ENCODE data around the gene LGALS3. TPM values are rescaled to one million over a fixed set of nuclear protein-coding genes. Genes with fewer than 3 reads are reported as not detected.
A peak's percentile ranks its signal among the peaks of the same experiment; 100 is the strongest.
"Not testable (repeated sequence)": the region's sequence is repeated elsewhere in the genome, so short reads cannot be mapped to it uniquely, and the experiment has no call there.

LGALS3 gene
- total RNA-seq: 241 TPM
- long read RNA-seq, transcript LGALS3-201 (6 exons, 1,146 nt): major isoform, 268 of 319 reads
- long read RNA-seq, transcript LGALS3-207 (4 exons, 1,734 nt): minor isoform, 12 of 319 reads
- long read RNA-seq, partial matches to known transcripts: 8 of 319 reads
- long read RNA-seq, other reads (novel, unspliced or antisense): 31 of 319 reads

DNA sequence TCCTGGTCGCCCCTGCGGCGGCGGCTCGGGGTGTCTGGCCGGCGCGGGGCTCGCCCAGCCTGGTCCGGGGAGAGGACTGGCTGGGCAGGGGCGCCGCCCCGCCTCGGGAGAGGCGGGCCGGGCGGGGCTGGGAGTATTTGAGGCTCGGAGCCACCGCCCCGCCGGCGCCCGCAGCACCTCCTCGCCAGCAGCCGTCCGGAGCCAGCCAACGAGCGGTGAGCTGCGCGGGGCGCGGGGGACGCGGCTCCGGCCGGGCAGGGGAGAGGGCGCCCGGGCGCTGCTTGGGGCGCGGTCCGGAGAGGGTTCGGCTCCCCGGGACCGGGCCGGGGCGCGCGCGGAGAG lies at the start of gene LGALS3:
TSS of gene LGALS3 (plus strand) at position 167 of the 342 bp plus-strand sequence. CDS start 8,122 bp downstream, outside the sequence.
- DNase-seq (ENCODE audit: low spot score): peak; percentile 93

DNA sequence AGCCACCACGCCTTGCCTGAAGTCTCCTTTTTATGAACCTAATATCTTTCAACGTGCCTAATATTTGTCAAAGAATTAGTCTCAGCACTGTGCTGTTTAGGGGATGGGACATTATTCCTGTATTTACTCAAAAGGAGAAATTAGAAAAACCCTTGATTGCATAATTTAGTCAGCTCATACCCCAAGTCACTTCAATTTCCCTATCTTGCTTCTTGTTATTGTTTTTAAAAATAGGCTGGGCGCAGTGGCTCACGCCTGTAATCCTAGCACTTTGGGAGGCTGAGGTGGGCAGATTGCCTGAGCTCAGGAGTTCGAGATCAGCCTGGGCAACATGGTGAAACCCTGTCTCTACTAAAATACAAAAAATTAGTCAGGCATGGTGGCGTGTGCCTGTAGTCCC lies 49.1 kb upstream of the LGALS3 start:
- not testable (repeated sequence) for DNase-seq (ENCODE audit: low spot score)

DNA sequence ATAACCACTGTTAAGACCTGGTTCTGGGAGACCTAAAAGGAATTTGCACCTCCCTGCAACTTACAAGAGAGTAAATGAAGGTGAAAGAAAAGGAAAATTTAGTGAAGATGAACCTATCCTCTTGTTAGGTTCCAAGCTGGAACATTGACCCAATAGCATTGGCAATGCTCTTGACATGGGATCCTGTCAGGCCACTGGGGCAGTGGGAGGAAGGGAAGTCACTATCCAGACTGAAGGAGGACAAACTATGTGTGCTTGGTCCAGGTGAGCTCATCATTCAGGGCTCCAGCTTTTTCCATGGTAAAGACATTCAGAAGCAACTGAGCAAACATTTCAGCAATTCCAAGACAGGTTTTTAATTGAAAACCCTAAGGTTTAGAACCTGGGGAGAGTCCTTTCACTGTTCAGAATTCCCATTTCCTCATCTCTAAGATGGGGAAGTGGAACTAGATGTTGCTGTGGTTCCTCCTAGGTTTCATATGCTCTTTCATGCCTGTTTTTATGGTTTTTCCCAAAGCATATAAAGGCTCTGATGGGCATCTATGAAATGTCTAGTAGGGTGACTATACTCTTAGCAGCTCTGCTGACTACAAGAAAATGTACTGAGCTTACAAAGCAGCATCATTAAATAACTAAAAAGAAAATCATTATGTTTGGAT lies 44.5 kb upstream of the LGALS3 start:
- DNase-seq (ENCODE audit: low spot score): no peak

DNA sequence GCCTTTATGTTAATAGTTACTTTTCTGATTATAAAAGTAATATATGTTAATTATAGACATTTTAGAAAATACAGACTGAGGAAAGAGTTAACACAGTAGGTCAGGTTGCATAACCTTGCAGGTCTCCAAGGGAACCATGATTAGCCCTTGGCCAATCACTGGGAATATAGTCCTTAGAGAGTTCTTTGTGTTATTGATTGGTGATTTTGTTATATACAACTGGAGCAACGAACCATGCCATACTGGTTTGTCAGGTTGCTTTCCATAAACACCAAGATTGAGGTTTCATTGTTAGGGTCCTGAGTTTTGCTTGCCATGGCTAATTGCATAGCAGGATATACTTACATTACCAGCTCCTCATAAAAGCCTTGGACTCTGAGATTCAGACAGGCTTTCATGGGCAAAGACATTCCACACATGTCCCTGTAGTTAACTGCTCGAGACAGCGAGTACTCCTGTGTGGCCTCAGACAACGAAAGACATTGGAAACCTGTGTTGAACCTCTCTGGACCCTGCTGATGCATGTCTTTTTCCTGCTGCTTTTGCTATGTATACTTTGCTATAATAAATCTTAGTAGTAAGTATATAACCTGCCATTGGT lies 43.9 kb upstream of the LGALS3 start:
- no peak for DNase-seq (ENCODE audit: low spot score)

DNA sequence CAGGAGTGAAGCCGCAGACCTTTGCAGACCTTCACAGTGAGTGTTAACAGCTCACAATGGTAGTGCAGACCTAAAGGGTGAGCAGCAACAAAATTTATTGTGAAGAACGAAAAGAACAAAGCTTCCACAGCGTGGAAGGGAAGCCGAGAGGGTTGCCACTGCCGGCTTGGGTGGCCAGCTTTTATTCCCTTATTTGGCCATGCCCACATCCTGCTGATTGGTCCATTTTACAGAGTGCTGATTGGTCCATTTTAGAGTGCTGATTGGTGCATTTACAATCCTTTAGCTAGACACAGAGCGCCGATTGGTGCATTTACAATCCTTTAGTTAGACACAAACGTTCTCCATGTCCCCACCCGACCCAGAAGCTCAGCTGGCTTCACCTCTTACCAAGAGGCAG lies 42.1 kb upstream of the LGALS3 start:
- no peak for DNase-seq (ENCODE audit: low spot score)

DNA sequence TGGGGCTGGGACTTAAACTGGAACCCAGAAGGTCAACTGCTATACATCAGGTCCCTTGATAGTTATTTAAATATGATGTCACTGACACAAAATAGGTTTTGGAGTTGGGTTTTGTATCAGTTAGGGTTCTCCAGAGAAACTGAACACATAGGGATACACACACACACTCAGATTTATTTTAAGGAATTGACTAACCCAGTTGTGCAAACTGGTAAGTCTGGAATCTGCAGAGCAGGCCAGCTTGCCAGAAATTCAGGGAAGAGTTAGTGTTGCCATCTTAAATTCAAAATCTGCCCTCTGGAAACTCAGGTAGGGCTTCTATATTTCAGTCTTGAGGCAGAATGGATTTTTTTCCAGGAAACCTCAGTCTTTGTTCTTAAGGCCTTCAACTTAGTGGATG lies 40.7 kb upstream of the LGALS3 start:
- DNase-seq (ENCODE audit: low spot score): no peak

DNA sequence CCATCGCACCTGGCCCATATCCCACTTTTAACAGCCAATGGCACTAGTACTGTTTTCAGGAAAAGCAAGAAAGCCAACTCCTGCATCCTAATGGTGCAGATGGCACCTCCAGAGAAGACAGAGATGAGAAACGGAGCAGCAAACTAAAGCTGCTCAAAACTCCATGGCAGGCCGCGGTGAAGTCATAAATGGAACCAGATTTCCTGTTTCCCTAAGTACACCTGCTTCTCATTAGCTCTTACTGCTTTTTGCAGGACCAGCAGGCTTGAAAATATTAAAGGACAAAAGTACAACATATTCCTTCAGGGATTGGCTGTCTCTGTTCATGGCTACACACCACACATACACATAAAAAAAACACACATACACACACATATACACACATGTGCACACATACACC lies 36.7 kb upstream of the LGALS3 start:
- peak; percentile 20 for DNase-seq (ENCODE audit: low spot score)

DNA sequence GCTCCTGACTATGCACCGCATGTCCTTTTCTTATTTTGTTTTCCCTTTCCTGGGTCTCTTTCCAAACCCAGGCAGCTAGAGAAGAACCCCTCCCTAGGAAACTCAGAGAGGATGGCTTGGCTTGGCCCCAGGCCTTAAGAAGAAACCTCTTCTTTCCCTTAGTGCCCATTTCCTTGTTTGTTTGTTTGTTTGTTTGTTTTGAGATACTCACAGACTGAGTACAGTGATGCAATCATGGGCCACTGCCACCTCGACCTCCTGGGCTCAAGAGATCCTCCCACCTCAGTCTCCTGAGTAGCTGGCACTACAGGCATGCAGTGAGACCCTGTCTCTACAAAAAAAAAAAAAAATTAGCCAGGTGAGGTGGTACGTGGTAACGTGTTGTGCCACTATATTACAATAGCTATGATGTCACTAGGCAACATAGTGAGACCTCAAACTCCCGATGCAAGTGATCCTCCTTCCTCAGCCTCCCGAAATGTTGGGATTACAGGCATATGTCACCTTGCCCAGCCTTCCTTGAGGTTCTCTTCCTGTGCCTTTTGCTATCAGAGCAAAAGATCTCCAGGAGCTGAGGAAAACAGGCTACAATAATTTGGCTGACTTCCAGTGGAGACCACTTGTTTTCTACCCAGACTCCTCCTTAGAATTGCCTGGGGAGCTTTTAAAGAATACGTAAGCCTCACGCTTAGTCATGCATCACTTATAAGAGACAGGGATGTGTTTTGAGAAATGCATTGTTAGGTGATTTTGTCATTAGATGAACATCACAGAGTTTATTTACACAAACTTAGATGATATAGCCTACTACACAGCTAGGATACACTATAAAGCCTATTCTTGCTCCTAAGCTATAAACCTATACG lies 34.5 kb upstream of the LGALS3 start:
- DNase-seq (ENCODE audit: low spot score): peak; percentile 22

DNA sequence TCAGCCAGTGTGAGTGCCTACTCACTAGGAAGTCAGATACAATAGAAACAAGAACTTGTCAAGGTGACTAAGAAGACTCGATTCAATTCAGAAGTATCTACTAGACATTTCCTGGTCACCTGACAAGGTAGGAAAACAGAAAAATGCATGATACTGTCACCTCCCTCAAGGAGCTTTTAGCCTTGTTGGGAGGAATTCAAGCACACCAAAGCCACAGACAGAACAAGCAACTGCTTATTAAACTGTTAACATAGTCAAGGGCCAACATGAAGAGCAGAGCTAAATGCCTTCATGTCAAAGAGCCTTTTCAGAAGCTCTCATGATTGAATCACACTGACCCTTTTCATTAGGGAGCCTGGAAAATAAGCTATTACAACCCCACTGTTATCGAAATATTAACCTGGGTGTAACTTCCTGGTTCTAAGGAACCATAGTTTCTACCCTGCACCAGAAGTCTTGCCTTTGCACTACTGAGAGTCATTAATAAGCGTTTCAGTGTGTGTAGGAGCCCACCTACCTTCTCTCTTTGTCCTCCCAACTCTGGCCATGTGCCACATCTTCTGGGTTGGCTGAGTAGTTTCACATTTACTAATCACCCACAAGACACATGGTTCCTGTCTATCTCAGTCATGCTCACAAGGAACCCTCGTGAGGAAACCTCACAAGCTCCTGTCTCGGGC lies 31.0 kb upstream of the LGALS3 start:
- DNase-seq (ENCODE audit: low spot score): no peak

DNA sequence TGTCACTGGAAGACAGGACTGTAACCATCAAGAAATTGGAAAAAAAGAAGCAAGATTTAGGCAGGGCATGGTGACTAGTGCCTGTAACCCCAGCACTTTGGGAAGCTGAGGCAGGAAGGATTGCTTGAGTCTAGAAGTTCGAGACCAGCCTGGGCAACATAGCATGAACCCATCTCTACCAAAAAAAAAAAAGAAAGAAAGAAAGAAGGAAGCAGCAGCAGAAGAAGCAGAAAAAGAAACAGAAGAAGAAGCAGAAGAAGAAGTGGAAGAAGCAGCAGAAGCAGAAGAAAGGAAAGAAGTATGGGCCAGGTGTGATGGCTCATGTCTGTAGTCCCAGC lies 30.5 kb upstream of the LGALS3 start:
- DNase-seq (ENCODE audit: low spot score): no peak

DNA sequence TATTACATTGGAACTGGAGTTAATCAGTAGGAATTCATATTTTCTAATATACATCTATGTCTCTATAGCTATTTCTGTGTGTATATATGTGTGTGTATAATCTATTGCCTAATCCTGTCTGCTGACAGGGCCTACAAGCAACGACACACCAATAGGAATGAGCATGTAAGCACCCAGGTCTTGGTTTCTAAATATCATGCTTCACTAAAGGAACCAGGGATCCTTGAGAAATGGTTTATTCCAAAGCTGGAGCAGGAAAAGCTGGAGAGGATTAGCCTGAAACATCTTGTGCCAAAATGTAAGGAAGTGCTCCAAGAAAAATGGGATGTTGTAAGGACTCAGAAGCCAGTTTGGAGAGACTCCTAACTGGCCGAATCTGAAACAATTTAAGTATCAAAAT lies 29.3 kb upstream of the LGALS3 start:
- DNase-seq (ENCODE audit: low spot score): no peak

DNA sequence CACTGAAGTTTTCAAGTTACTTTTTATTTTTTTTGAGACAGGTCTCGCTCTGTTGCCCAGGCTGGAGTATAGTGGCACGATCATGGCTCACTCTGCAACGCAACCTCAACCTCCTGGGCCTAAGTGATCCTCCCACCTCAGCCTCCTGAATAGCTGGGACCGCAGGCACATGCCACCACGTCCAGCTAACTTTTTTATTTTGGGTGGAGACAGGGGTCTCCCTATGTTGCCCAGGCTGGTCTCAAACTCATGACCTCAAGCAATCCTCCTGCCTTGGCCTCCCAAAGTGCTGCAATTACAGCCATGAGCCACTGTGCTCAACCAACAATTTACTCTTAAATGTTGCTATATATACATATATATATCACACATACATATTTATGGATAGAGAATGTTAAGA lies 27.4 kb upstream of the LGALS3 start:
- no peak for DNase-seq (ENCODE audit: low spot score)

DNA sequence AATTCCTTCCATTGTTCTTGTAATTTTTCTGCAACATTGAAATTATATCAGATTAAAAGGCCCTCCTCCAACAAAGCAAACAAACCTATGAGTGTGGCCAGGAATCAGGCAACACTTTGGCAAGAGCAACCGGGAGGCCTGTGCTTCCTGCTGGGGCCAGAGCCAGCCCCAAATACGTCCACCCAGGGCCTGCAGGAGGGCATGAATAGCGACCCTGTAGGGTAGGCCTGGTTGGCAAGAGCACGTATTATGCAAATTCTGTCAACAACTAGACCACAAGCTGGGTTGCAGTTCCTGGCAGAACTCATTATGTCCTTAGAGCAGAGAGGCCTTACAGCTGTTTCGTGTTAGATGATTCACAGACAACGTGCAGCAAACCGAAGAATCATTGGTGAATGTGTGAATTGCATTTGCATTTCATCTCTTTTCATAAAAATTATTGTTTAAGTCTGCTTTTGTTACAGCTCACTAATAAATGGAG lies 26.9 kb upstream of the LGALS3 start:
- peak; percentile 87 for DNase-seq (ENCODE audit: low spot score)

DNA sequence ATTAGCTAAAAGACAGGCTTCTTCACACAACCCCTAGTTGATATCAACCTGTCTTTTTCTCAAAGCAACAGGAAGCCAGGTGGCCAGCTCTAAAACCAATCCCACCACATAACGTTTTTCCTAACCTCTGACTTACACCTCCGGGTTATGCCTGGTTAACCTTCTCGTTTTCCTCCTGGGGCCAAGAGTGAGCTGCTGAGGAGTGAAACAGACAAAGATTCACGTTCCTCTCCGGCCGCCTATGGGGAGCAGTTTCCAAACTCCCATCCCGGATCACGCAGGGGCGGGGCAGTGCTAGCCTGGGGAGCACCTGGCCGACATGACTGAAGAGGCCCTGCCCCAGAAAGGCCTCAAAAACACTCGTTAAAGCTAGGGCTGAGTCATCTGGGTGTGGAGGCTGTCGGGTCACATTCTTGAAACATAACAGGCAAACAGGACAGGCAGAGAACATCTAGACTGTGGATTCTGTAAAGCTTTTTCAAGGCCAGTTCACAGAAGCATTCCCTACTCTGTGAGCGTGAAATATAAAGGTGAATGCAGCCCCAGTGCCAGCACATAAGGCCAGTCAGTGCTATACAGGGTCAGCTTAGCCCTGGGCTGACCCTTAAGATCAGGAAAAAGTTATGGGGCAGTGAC lies 25.9 kb upstream of the LGALS3 start:
- DNase-seq (ENCODE audit: low spot score): peak; percentile 88

DNA sequence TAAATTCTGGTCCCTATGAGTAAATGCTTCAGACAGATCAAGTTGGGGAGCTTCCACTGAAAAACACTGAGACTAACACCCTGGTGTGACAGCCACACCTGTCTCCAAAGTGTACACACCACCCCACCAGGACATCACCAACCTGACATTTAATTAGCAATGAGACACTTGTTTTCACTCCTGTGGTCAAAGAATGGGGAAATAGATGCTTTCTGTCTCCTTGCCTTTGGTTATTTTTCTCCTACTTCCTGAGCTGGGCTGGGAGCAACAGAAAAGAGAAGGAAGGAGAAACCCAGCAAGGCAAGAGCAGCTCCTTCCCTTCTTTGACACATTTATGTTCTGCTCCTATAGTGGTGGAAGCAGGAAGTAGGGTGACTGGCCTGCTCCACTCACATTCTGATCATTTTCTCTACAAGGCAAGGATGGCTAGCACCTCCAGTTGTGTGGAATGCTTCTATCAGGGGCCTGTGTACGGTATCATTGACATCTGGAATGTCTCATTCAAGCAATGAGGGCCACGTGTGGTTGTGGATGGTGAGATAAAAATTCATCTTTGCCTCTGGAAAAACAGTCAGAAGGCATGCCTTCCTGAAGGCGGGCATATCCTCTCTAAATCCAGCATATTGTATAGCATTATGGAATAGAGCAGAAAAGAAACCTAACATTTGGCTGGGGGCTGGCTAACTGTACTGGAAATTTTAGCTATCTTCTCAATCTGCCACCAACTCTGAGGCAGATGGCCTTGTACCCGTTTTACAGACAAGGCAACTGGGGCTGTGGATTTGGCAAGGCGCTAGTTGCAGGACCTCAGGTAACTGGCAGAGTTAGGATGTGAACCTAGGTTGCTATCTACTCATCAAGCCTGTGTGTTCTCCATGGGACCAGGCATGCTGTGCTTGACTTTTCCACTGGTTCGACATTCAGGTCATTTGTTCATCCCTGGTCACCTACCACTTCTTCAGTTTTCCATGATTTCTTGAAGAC lies 24.8 kb upstream of the LGALS3 start:
- DNase-seq (ENCODE audit: low spot score): peak; percentile 24

DNA sequence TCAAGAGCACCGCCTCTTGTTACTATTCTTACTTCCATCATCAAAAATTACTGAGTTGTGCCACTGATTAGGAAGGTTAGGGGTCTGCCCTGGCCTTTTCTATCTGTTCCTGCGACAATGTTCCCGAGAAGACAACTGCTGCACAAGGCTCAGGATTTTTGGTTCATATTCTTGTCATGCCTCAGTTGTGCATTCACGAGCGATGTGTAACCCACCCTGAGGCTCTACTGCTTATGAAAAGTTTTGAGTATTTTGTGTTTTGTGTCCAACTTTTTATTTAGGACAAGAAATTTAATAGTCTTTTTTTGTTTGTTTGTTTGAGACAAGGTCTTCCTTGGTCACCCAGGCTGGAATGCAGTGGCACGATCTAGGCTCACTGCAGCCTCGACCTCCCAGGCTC lies 23.1 kb upstream of the LGALS3 start:
- DNase-seq (ENCODE audit: low spot score): no peak

DNA sequence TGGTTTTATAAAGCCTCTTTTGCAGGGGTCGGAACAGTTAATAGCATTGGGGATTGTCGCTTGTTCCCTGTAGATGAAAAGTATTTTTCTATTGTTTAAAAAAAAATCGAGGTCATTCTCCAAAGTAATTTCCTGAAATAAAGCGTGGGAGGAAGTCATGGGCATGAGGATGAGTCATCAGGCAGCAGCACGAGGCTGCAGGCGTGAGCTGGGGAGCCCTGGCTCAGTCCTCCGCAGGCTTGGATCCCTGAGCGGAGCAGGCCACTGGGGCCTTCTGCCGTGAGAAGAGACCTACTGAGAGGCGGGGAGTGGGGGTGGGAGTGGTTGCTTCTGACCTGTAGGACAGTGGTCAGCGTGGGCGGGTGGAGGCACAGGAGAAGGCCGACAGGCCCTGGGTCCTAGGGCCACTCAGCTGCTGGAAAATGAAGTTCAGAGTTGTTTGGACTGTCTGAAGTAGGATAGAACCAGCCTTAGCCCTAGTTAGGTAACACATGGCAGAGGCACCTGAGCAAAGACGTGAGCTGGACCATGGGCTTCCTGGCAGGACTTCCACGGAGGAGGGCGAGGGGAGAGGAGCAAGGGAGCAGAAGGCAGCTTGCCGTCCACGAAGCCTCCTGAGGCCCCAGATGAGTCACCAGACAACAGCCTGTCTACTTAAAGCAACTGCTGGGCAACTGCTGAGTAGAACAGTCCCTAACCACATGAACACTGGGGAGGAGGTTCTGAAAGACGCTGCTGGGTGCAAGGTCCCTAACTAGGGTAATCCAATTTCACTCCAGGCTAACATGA lies 21.1 kb upstream of the LGALS3 start:
- peak; percentile 92 for DNase-seq (ENCODE audit: low spot score)

DNA sequence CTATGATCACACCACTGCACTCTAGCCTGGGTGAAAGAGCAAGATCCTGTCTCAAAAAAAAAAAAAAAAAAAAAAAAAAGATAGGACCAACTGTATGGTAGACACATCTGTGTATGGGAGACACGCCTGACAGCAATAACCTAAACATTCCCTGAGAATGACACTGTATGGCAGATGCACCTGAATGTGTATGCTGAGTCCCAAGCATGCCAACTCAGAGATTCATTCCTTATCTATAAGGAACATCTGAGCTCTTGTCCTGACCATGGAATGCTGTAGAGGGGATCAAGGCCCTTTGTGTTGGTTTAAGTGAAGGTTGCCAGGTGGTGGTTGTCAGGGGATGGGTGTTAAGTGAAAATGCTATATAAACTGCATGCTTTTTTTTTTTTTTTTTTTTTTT lies 19.2 kb upstream of the LGALS3 start:
- DNase-seq (ENCODE audit: low spot score): no peak

Data from mesenteric fat pad (tissue), 1 donor.